ENCODE results near the gene RNF144B. TPM values are rescaled to one million over a fixed set of nuclear protein-coding genes. Genes with fewer than 3 reads are reported as not detected.

The RNF144B gene
- total RNA-seq, 1 experiment from 2014 or later = 26.2 TPM

GRCh38 chr6:18350712-18351111 is 36.4 kb upstream of the RNF144B start:
- Histone ChIP-seq H3K4me1 (replicated peaks; ENCODE audit: insufficient read depth) (peaks cover 11% of the 10 kb centered on the region), H3K27me3 (ENCODE audit: insufficient read depth, low read depth) (no peaks in the 10 kb centered on the region), H3K27ac (no peak overlapping the region), H3F3A (ENCODE audit: insufficient read depth, low read depth) (no peaks in the 10 kb centered on the region), H3K4me3 (no peak overlapping the region), H3K9me2 (ENCODE audit: insufficient read depth) (no peaks in the 10 kb centered on the region), H4K20me1 (ENCODE audit: insufficient read depth) (no peaks in the 10 kb centered on the region), H3K36me3 (ENCODE audit: low read depth) (no peaks in the 10 kb centered on the region), H3K4me2 (no peak overlapping the region), H2AFZ (no peak overlapping the region), H3K79me2 (ENCODE audit: low read depth) (no peaks in the 10 kb centered on the region), H3K9me3 (ENCODE audit: insufficient read depth, low read depth) (no peaks in the 10 kb centered on the region)
- TF ChIP-seq, protein P1, sequence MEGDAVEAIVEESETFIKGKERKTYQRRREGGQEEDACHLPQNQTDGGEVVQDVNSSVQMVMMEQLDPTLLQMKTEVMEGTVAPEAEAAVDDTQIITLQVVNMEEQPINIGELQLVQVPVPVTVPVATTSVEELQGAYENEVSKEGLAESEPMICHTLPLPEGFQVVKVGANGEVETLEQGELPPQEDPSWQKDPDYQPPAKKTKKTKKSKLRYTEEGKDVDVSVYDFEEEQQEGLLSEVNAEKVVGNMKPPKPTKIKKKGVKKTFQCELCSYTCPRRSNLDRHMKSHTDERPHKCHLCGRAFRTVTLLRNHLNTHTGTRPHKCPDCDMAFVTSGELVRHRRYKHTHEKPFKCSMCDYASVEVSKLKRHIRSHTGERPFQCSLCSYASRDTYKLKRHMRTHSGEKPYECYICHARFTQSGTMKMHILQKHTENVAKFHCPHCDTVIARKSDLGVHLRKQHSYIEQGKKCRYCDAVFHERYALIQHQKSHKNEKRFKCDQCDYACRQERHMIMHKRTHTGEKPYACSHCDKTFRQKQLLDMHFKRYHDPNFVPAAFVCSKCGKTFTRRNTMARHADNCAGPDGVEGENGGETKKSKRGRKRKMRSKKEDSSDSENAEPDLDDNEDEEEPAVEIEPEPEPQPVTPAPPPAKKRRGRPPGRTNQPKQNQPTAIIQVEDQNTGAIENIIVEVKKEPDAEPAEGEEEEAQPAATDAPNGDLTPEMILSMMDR (conservative IDR thresholded peaks at IDR 0.05) = no peak
- TF ChIP-seq EZH2 (IDR thresholded peaks at IDR 0.05; ENCODE audit: low read depth) = no peak
- POLR2A ChIA-PET (ENCODE audit: unreplicated experiment) = no interaction called here
- BruUV-seq (replicated peaks) = no TSS peak
- DNase-seq = no peak
- CTCF ChIA-PET = no interaction called here
- intact Hi-C loops (cut with micrococcal nuclease; ENCODE audit: unreplicated experiment) = no loop called here

GRCh38 chr6:18352001-18352400 is 35.1 kb upstream of the RNF144B start:
- BruUV-seq (replicated peaks) = no TSS peak
- Histone ChIP-seq H3K36me3 (ENCODE audit: low read depth) (no peaks in the 10 kb centered on the region), H3K9me2 (ENCODE audit: insufficient read depth) (no peaks in the 10 kb centered on the region), H3F3A (ENCODE audit: insufficient read depth, low read depth) (no peaks in the 10 kb centered on the region), H3K27me3 (ENCODE audit: insufficient read depth, low read depth) (no peaks in the 10 kb centered on the region), H4K20me1 (ENCODE audit: insufficient read depth) (no peaks in the 10 kb centered on the region), H3K9me3 (ENCODE audit: insufficient read depth, low read depth) (no peaks in the 10 kb centered on the region), H3K27ac (no peak overlapping the region), H2AFZ (no peak overlapping the region), H3K4me1 (replicated peaks; ENCODE audit: insufficient read depth) (peaks cover 11% of the 10 kb centered on the region), H3K79me2 (ENCODE audit: low read depth) (no peaks in the 10 kb centered on the region), H3K4me3 (no peak overlapping the region), H3K4me2 (no peak overlapping the region)
- intact Hi-C loops (cut with micrococcal nuclease; ENCODE audit: unreplicated experiment) = no loop called here
- CTCF ChIA-PET = no interaction called here
- no peak for TF ChIP-seq EZH2 (IDR thresholded peaks at IDR 0.05; ENCODE audit: low read depth)
- TF ChIP-seq, protein P1 (conservative IDR thresholded peaks at IDR 0.05) = no peak
- no peak for DNase-seq
- POLR2A ChIA-PET (ENCODE audit: unreplicated experiment) = no interaction called here

GRCh38 chr6:18352842-18353241 is 34.3 kb upstream of the RNF144B start:
- DNase-seq = no peak
- Histone ChIP-seq H2AFZ (no peak overlapping the region), H3F3A (ENCODE audit: insufficient read depth, low read depth) (no peaks in the 10 kb centered on the region), H3K9me3 (ENCODE audit: insufficient read depth, low read depth) (no peaks in the 10 kb centered on the region), H3K4me2 (no peak overlapping the region), H3K4me3 (no peak overlapping the region), H3K4me1 (replicated peaks; ENCODE audit: insufficient read depth) (peaks cover 11% of the 10 kb centered on the region), H3K9me2 (ENCODE audit: insufficient read depth) (no peaks in the 10 kb centered on the region), H3K36me3 (ENCODE audit: low read depth) (no peaks in the 10 kb centered on the region), H4K20me1 (ENCODE audit: insufficient read depth) (no peaks in the 10 kb centered on the region), H3K27ac (no peak overlapping the region), H3K79me2 (ENCODE audit: low read depth) (no peaks in the 10 kb centered on the region), H3K27me3 (ENCODE audit: insufficient read depth, low read depth) (no peaks in the 10 kb centered on the region)
- TF ChIP-seq, protein P1 (conservative IDR thresholded peaks at IDR 0.05) = no peak
- TF ChIP-seq EZH2 (IDR thresholded peaks at IDR 0.05; ENCODE audit: low read depth) = no peak
- ChIA-PET POLR2A (ENCODE audit: unreplicated experiment) (no interaction called here), CTCF (no interaction called here)
- BruUV-seq (replicated peaks) = no TSS peak
- intact Hi-C loops (cut with micrococcal nuclease; ENCODE audit: unreplicated experiment) = no loop called here

Measured in PC-9 (cell line).